ENCODE data around the gene DTX4. TPM values are rescaled to one million over a fixed set of nuclear protein-coding genes. Genes with fewer than 3 reads are reported as not detected.

DTX4 gene
- total RNA-seq, 1 donor from 2014 or later = 42.0 TPM

GRCh38 chr11:59188954-59189353 is 17.0 kb downstream of the DTX4 start:
- no peak for DNase-seq (ENCODE audit: low spot score in 2 of 2)
- no peak for FAIRE-seq

GRCh38 chr11:59189986-59190385 is 18.1 kb downstream of the DTX4 start:
- FAIRE-seq (no peak), DNase-seq (ENCODE audit: low spot score in 2 of 2) (no peak)

GRCh38 chr11:59191095-59191494 is 19.2 kb downstream of the DTX4 start:
- no peak for FAIRE-seq
- no peak for DNase-seq (ENCODE audit: low spot score in 2 of 2)

GRCh38 chr11:59191890-59192289 is 20.0 kb downstream of the DTX4 start:
- FAIRE-seq = no peak
- no peak for DNase-seq (ENCODE audit: low spot score in 2 of 2)

GRCh38 chr11:59192446-59193020 is 20.6 kb downstream of the DTX4 start:
- DNase-seq (ENCODE audit: low spot score in 2 of 2) (no peak), FAIRE-seq (no peak)

DNA sequence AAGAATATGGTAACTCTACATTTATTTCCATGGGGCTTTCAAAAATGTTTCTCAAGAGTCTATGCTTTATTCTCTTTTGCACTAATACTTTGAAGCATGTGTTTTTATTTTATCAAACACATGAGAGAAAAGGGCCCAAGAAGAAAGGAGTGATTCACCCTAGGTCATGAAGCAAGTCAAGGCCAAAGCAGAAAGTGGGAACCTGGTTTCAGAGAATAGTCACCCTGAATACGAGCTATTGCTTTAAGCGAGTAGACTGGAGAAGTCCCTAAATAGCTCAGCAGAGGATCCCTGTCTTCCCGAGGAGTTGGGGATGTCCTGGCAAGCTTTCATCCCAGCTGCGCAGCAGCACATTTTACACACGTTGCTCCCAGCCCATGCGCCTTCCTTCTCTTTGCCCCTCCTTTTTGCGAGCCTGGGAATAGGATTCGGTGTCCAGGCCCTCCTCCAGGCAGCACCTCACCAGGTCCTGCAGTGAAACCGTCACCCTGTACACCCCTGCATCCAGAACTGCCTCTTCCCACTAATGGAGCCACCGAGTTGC is 21.7 kb downstream of the DTX4 start:
- FAIRE-seq = no peak
- DNase-seq (ENCODE audit: low spot score in 2 of 2) = no peak

GRCh38 chr11:59195586-59195985 is 23.7 kb downstream of the DTX4 start:
- FAIRE-seq (no peak), DNase-seq (ENCODE audit: low spot score in 2 of 2) (no peak)

DNA sequence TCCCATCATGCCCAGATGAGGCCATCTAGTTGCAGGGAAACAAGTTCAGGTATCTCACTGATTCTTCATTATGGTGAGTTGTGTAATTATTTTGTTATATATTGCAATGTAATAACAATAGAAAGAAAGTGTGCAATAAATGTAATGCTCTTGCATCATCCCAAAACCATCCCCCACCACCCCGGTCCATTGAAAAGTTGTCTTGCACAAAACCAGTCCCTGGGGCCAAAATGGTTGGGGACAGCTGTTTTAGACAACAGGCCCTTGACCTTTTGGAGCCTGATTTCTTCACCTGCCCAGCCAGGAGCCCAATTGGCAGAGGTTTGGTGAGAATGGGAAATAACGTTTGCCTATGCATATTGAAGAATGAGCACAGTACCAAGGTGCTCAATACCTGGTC is 24.8 kb downstream of the DTX4 start:
- FAIRE-seq (no peak), DNase-seq (ENCODE audit: low spot score in 2 of 2) (no peak)

DNA sequence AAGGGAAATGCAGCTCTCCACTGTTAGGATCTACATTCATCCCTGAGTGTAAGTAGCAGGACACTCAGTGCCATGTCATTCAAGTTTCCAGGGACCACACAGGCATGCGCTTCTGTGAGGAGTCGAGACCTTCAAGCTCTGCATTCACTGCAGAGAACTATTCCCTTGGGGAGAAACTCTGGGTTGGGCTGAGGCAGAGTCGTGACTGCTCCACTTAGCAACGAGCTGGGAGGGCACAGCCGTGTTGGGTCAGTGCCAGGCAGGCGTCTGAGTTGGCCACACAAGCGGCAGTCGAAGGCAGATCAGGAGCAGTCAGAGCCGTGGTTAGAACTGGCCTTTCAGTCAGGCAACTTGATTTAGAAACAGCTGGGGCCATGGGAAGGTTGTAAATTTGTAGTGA is 26.1 kb downstream of the DTX4 start:
- peak in 1 of 2 donors; percentile 62 for DNase-seq (ENCODE audit: low spot score in 2 of 2)
- FAIRE-seq = no peak

DNA sequence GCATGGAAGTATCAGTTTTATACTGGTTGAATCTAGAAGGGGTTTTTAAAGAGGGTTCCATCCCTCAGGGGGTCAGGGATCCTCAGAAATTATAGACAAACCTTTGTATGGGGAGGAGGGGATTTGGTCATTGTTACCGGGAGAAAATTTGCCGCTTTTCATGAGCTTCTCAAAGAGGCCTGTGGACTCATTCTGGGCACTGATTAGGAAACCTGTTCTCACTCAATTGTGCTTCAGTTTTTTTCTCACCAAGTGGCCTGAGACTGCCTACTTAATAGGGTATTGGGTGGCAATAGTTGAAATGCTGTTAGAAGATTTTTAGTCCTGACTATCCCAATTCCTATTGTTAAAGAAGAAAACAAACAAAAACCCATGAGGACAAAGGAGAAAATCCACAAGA is 26.8 kb downstream of the DTX4 start:
- DNase-seq (ENCODE audit: low spot score in 2 of 2) (no peak), FAIRE-seq (no peak)

- DNase-seq (ENCODE audit: low spot score in 2 of 2) (no peak), FAIRE-seq (no peak)
Observed at GRCh38 chr11:59199546-59200422, 27.9 kb downstream of the DTX4 start.

DNA sequence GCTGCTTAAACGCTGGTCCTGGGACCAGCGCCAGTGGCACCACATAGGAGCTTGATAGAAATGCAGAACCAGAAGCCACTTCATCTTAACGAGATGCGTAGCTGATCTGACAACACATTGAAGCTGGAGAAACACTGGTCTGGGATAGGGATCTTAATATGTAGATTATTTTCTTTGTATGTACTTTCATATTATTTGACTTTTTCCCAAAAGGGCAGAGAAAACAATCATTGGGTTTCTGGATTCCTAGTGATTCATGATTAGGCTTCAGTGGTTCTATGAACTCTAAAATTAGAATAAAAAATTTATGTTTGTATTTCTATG is 28.5 kb downstream of the DTX4 start:
- FAIRE-seq (no peak), DNase-seq (ENCODE audit: low spot score in 2 of 2) (no peak)

GRCh38 chr11:59201353-59201752 is 29.4 kb downstream of the DTX4 start:
- no peak for DNase-seq (ENCODE audit: low spot score in 2 of 2)
- FAIRE-seq = no peak

DNA sequence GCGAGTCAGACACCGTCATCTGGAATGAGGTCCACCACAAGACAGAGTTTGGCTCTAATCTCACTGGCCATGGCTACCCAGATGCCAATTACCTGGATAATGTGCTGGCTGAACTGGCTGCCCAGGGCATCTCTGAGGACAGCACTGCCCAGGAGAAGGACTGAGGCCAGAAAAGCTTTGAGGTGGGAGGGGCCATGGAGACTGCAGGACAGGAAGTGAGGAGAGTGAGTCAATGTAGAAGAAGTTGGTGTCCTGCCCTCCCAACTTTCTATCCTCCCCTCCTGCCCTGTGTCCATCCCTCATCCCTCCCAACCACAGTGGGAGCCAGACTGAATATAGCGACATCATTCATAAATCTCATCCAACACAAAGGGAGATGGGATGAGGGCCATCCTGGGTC is 32.8 kb downstream of the DTX4 start:
- DNase-seq (ENCODE audit: low spot score in 2 of 2) (no peak), FAIRE-seq (no peak)

DNA sequence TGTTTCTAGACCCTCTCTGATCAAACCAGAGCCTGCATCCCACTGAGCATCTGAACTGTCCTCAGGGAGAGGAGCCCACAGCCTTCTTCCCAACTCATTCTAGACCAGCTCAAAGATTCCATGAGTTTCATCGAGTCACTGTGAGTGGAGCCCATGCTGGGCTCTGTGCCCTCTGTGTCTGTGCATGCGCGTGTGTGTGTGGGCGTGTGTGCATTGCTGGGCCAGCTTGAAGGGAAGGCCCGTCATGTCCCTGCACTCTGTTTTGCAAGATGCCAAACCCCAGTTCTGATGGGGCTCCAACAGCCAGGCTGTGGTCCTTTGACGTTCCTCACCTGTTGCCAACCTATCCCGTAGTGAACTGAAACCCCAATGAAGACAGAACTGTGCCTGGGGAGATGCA is 33.7 kb downstream of the DTX4 start:
- no peak for FAIRE-seq

DNA sequence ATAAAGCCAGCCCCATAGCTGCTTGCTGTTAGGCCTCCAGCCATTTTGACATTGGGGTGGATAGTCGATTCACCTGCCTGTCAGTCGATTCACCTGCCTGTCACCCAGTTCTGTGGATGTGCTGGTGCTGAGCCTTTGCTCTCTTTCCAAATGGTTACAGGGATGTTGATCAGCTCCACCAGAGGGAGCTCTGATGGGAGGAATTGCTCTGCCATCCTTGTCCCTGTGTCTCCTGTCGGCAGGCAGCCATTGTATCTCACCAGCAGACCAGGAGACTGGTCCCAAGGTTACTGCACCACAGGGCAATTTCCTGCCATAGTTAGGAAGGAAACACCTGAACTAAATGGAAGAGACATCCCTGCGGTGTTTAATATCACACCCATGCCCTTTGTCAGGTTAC is 34.7 kb downstream of the DTX4 start:
- FAIRE-seq = no peak
- DNase-seq (ENCODE audit: low spot score in 2 of 2) = no peak

More for the DNA sequence above, 33.7 kb downstream of the DTX4 start:
- no peak for DNase-seq (ENCODE audit: low spot score in 2 of 2)

- no peak for FAIRE-seq
- DNase-seq (ENCODE audit: low spot score in 2 of 2) = peak in 1 of 2 donors; percentile 39
Observed at GRCh38 chr11:59207988-59208451, 36.1 kb downstream of the DTX4 start.

- DNase-seq (ENCODE audit: low spot score in 2 of 2) = no peak
- FAIRE-seq = no peak
Observed at GRCh38 chr11:59208956-59209355, 37.0 kb downstream of the DTX4 start.

GRCh38 chr11:59212222-59212621 is 40.3 kb downstream of the DTX4 start:
- no peak for FAIRE-seq
- DNase-seq (ENCODE audit: low spot score in 2 of 2) = no peak

DNA sequence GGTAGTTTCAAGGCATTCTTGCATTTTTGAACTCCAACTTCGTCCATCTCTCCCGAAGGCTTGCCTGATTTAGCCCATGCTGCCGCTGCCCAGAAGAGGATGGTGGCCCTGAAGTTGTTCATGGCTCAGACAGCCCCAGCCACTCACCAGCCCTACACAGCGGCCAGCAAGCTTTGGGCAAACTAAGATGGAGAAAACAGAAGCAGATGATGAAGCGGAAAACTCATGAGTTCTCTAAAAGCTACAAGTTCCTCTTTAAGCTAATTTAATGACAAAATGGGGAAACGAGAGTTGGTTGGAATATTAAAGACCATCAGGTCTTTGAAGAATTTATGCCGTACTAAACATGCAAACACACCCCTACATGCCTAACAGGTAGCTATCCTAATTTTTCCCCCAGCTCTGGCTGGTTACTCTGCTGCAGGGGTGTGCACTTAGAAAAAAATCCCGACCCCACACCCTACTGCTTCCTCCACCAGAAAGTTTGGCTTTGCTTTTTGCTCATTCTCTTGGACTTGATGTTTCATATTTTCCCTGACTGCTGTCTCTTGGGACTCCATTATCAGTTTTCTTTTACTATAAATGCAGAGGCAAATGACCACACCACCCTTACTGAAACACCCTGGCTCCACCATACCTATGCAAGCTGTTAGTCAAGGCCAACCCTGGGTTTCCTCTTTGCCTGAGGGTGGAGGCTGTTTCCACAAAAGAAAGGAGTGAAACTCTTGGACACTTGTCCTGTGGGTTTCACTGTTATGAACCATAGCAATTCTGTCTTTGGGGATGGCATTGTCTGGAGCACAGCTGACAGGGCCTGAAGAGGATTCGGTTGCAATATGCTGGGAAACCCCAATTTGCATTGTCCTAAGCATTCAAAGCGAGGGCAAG is 41.1 kb downstream of the DTX4 start, which contains the start of gene MPEG1:
MPEG1 (minus strand) TSS at position 184 of the 888 bp plus-strand sequence; CDS start at position 122, 62 bp downstream.
- DNase-seq (ENCODE audit: low spot score in 2 of 2) (no peak), FAIRE-seq (no peak)

Measured in frontal cortex (tissue), 4 donors.